Natural killer cell (primary cell): ENCODE data around the gene DSG3. TPM values are rescaled to one million over a fixed set of nuclear protein-coding genes. Genes with fewer than 3 reads are reported as not detected.

Source experiments
- ATAC-seq, 3 donors: fragments of 150-1000 bp in 2 of 3; fragments of 200-7000 bp in 1 of 3; cut with Tn5 transposase; 1 replicate in 1 of 3; 2 replicates in 2 of 3; pipeline ENCODE4 v1.10.0; 2021; ENCODE audit warnings: mild to moderate bottlenecking in 2 of 3, moderate library complexity in 2 of 3
- DNase-seq, 2 donors: peaks; one replicate each; pipeline versions ENCODE4 v3.0.0 to v3.0.0-alpha.2; 2013 to 2021; ENCODE audit warnings: mixed read lengths in 1 of 2
- H3K27ac ChIP-seq: one replicate; pipeline ENCODE4 v1.5.1; 2013; ENCODE audit warnings: mild to moderate bottlenecking, low read length
- H3K27me3 ChIP-seq: one replicate; pipeline ENCODE4 v1.6.1; 2013; ENCODE audit warnings: low read length; ENCODE audit not compliant: control insufficient read depth, insufficient read depth
- H3K36me3 ChIP-seq: one replicate; pipeline ENCODE4 v1.6.1; 2013; ENCODE audit warnings: low read length; ENCODE audit not compliant: control insufficient read depth, insufficient read depth
- H3K4me1 ChIP-seq: one replicate; pipeline ENCODE4 v1.6.1; 2013; ENCODE audit warnings: low read length; ENCODE audit not compliant: control insufficient read depth, insufficient read depth
- H3K4me3 ChIP-seq: one replicate; pipeline ENCODE4 v1.5.1; 2013; ENCODE audit warnings: low read length
- H3K9me3 ChIP-seq: one replicate; pipeline ENCODE4 v1.6.1; 2013; ENCODE audit warnings: low read length; ENCODE audit not compliant: control insufficient read depth, insufficient read depth
- H3K27ac Mint-ChIP-seq, 2 donors: one replicate each; pipeline ENCODE4 v1.8.0; 2022; ENCODE audit warnings: mild to moderate bottlenecking in 2 of 2, mixed read lengths in 2 of 2, moderate library complexity in 1 of 2
- H3K27me3 Mint-ChIP-seq, 2 donors: one replicate each; pipeline ENCODE4 v1.8.0; 2022; ENCODE audit warnings: low read depth in 2 of 2, mixed read lengths in 2 of 2
- H3K36me3 Mint-ChIP-seq: one replicate; pipeline ENCODE4 v1.8.0; 2022; ENCODE audit warnings: mixed read lengths
- H3K4me1 Mint-ChIP-seq, 2 donors: one replicate each; pipeline ENCODE4 v1.8.0; 2022; ENCODE audit warnings: mixed read lengths in 2 of 2
- H3K4me3 Mint-ChIP-seq: one replicate; pipeline ENCODE4 v1.8.0; 2022; ENCODE audit warnings: mild to moderate bottlenecking, moderate library complexity, mixed read lengths
- H3K9me3 Mint-ChIP-seq, 2 donors: one replicate each; pipeline ENCODE4 v1.8.0; 2022; ENCODE audit warnings: mixed read lengths in 2 of 2
- WGBS: methylation state at CpG from one replicate; pipeline ENCODE4 v1.1.7; 2013; ENCODE audit warnings: missing lambda C conversion rate; ENCODE audit not compliant: insufficient coverage; 5-methylcytosine and 5-hydroxymethylcytosine counted together
- intact Hi-C: fragments of 100-400 bp; cut with micrococcal nuclease; formaldehyde crosslinking; loops from one replicate; pipeline ENCODE4 v1.14.2; 2022
- total RNA-seq, 4 donors: library from RNA; stranded (reverse); fragments of 120-200 nt in 1 of 4; gene quantifications; one replicate each; pipeline versions ENCODE4 v1.2.3 to v1.2.4, GENCODE V29; 2013 to 2022
- TF ChIP-seq, protein P1 (sequence below): fragments of 200-600 bp; IDR thresholded peaks from one replicate; pipeline ENCODE4 v1.8.0; 2022; ENCODE audit warnings: antibody characterized with exemption

The DSG3 gene
- total RNA-seq, 3 donors from 2014 or later (not counting 1 experiment from before 2014, with no cell fraction given) = 0.28 TPM; not detected in 2

- Histone ChIP-seq H3K4me1 (no peaks in the 10 kb centered on the region), H3K36me3 (no peaks in the 10 kb centered on the region), H3K9me3 (no peaks in the 10 kb centered on the region), H3K27ac (no peak overlapping the region), H3K27me3 (no peaks in the 10 kb centered on the region), H3K4me3 (no peak overlapping the region)
- TF ChIP-seq, protein P1, sequence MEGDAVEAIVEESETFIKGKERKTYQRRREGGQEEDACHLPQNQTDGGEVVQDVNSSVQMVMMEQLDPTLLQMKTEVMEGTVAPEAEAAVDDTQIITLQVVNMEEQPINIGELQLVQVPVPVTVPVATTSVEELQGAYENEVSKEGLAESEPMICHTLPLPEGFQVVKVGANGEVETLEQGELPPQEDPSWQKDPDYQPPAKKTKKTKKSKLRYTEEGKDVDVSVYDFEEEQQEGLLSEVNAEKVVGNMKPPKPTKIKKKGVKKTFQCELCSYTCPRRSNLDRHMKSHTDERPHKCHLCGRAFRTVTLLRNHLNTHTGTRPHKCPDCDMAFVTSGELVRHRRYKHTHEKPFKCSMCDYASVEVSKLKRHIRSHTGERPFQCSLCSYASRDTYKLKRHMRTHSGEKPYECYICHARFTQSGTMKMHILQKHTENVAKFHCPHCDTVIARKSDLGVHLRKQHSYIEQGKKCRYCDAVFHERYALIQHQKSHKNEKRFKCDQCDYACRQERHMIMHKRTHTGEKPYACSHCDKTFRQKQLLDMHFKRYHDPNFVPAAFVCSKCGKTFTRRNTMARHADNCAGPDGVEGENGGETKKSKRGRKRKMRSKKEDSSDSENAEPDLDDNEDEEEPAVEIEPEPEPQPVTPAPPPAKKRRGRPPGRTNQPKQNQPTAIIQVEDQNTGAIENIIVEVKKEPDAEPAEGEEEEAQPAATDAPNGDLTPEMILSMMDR = no peak
- Mint-ChIP-seq H3K36me3 (no peaks in the 10 kb centered on the region), H3K27me3 (peaks cover 9 to 23% of the 10 kb centered on the region in 2 donors), H3K27ac (no peak overlapping the region), H3K4me1 (no peaks in the 10 kb centered on the region), H3K9me3 (no peaks in the 10 kb centered on the region), H3K4me3 (no peak overlapping the region)
- 100% methylated on average over 1 of the region's 1 CpG for WGBS
- ATAC-seq (no peak), DNase-seq (no peak)
- intact Hi-C loops = no loop called here
Observed at GRCh38 chr18:31482051-31482450, 34.5 kb downstream of the DSG3 start.

GRCh38 chr18:31483396-31483795, 35.9 kb downstream of the DSG3 start:
- no peak overlapping the region for H3K4me3 Mint-ChIP-seq

GRCh38 chr18:31484461-31484860, 36.9 kb downstream of the DSG3 start:
- Mint-ChIP-seq H3K4me1 (no peaks in the 10 kb centered on the region), H3K36me3 (no peaks in the 10 kb centered on the region), H3K27ac (no peak overlapping the region), H3K4me3 (no peak overlapping the region), H3K9me3 (no peaks in the 10 kb centered on the region), H3K27me3 (peaks cover 12 to 19% of the 10 kb centered on the region in 2 donors)
- no peaks in the 10 kb centered on the region for H3K4me1 ChIP-seq
- no peaks in the 10 kb centered on the region for H3K27me3 ChIP-seq
- TF ChIP-seq, protein P1 = no peak
- no peaks in the 10 kb centered on the region for H3K9me3 ChIP-seq
- intact Hi-C loops = no loop called here
- no peak overlapping the region for H3K4me3 ChIP-seq
- ATAC-seq = no peak
- no peak overlapping the region for H3K27ac ChIP-seq
- WGBS = no CpG with 5 or more reads among the region's 1 CpG
- H3K36me3 ChIP-seq = no peaks in the 10 kb centered on the region
- no peak for DNase-seq

More at GRCh38 chr18:31483396-31483795, 35.9 kb downstream of the DSG3 start:
- H3K27me3 ChIP-seq = no peaks in the 10 kb centered on the region
- H3K36me3 ChIP-seq = no peaks in the 10 kb centered on the region
- DNase-seq (no peak), ATAC-seq (no peak)
- WGBS = 88% methylated on average over 1 of the region's 2 CpGs
- no peak overlapping the region for H3K27ac ChIP-seq
- intact Hi-C loops = no loop called here
- H3K4me3 ChIP-seq = no peak overlapping the region
- Mint-ChIP-seq H3K36me3 (no peaks in the 10 kb centered on the region), H3K27me3 (peaks cover 9 to 23% of the 10 kb centered on the region in 2 donors), H3K27ac (no peak overlapping the region), H3K9me3 (no peaks in the 10 kb centered on the region), H3K4me1 (no peaks in the 10 kb centered on the region)
- H3K4me1 ChIP-seq = no peaks in the 10 kb centered on the region
- no peaks in the 10 kb centered on the region for H3K9me3 ChIP-seq
- TF ChIP-seq, protein P1 = no peak

DNA sequence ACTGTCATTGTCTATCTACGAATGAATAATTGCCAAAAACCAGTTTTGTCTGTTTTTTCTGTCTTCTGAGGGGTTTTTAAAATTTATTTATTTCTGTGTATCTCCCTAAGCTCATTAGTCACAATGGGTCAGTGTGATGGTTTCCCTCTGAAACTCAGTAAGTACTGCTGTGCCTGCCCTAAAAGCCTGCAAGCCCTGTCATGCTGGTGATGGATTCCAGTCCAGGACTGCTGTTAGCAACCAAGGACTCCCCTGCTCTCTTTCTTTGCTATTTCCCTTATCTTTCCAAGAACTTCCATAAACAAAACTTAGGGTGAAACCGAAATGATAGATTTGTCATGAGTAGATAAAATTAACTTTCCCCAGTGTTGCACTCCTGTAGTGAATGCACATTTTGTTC, 38.6 kb downstream of the DSG3 start:
- 100% methylated on average over 1 of the region's 2 CpGs for WGBS
- no peaks in the 10 kb centered on the region for H3K36me3 Mint-ChIP-seq
- H3K36me3 ChIP-seq = no peaks in the 10 kb centered on the region
- no peak overlapping the region for H3K4me3 ChIP-seq
- ATAC-seq (no peak), DNase-seq (no peak)
- TF ChIP-seq, protein P1 = no peak
- H3K4me3 Mint-ChIP-seq = no peak overlapping the region
- H3K27me3 ChIP-seq = no peaks in the 10 kb centered on the region
- intact Hi-C loops = no loop called here
- H3K4me1 Mint-ChIP-seq = no peaks in the 10 kb centered on the region
- H3K9me3 Mint-ChIP-seq = no peaks in the 10 kb centered on the region
- no peak overlapping the region for H3K27ac ChIP-seq
- H3K9me3 ChIP-seq = no peaks in the 10 kb centered on the region
- H3K27ac Mint-ChIP-seq = no peak overlapping the region
- H3K4me1 ChIP-seq = no peaks in the 10 kb centered on the region
- H3K27me3 Mint-ChIP-seq = peaks cover 12 to 15% of the 10 kb centered on the region in 2 donors
